Activated T-cell treated with anti-CD3 and anti-CD28 coated beads, Interleukin-2, amount 50 U/mL, for 4 hours (primary cell): ENCODE measurements around the gene PRR29. TPM values are rescaled to one million over a fixed set of nuclear protein-coding genes. Genes with fewer than 3 reads are reported as not detected.

Source experiments
- ATAC-seq, 2 donors: fragments of 200-7000 bp; cut with Tn5 transposase; one replicate each; pipeline ENCODE4 v1.10.0; 2021
- DNase-seq: peaks from one replicate; pipeline ENCODE4 v3.0.0-alpha.2; 2020
- H3K27me3 Mint-ChIP-seq: one replicate; pipeline ENCODE4 v1.8.0; 2021; ENCODE audit warnings: low read depth, mixed read lengths
- H3K36me3 Mint-ChIP-seq: one replicate; pipeline ENCODE4 v1.8.0; 2022; ENCODE audit warnings: mixed read lengths; ENCODE audit not compliant: insufficient read depth
- H3K4me1 Mint-ChIP-seq: one replicate; pipeline ENCODE4 v1.8.0; 2021; ENCODE audit warnings: low read depth, mixed read lengths
- H3K4me3 Mint-ChIP-seq: one replicate; pipeline ENCODE4 v1.8.0; 2021; ENCODE audit warnings: mild to moderate bottlenecking, moderate library complexity, mixed read lengths
- H3K9me3 Mint-ChIP-seq: one replicate; pipeline ENCODE4 v1.8.0; 2021; ENCODE audit warnings: mixed read lengths
- total RNA-seq, 3 donors: library from RNA; stranded (reverse); gene quantifications; one replicate each; pipeline ENCODE4 v1.2.1, GENCODE V29; 2021

PRR29 gene
- under 1 TPM in 1 of 3 donors, not detected in 2; 0.16 TPM for total RNA-seq

- H3K4me1 Mint-ChIP-seq = peaks cover 38% of the 10 kb centered on the region
- H3K36me3 Mint-ChIP-seq = no peaks in the 10 kb centered on the region
- H3K4me3 Mint-ChIP-seq = peak within 1 kb of the TSS; percentile 85
- no peaks in the 10 kb centered on the region for H3K9me3 Mint-ChIP-seq
- peak; percentile 64 for DNase-seq
- H3K27me3 Mint-ChIP-seq = no peaks in the 10 kb centered on the region
- peak; percentile 78 to 83 for ATAC-seq
These were observed at the start of gene PRR29 for GRCh38 chr17:63998050-63998720. Gene PRR29 (plus strand): TSS chr17:63998351. CDS start chr17:63998365, 14 bp downstream.

DNA sequence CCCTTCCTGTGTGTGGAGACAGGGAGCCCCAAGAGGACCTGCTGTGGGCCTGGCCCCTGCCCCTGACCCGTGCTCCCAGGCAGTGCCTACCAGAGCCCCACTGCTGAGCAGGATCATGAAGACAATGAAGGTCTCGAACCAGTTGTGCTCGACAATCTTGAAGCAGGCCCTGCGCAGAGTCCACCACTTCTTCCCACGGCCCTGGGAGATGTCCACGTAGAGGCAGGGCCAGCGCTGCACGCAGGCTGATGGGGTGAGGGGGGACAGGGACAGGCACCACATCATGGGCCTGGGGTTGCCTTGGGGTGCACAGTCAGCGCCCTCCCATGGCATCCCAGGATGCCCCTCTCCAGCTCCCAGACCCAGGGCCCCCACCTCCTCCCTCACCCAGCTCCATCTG lies 49.6 kb upstream of the PRR29 start:
- ATAC-seq (no peak), DNase-seq (no peak)
- Mint-ChIP-seq H3K4me3 (no peak overlapping the region), H3K36me3 (no peaks in the 10 kb centered on the region), H3K4me1 (peaks cover 17% of the 10 kb centered on the region), H3K27me3 (no peaks in the 10 kb centered on the region), H3K9me3 (no peaks in the 10 kb centered on the region)

DNA sequence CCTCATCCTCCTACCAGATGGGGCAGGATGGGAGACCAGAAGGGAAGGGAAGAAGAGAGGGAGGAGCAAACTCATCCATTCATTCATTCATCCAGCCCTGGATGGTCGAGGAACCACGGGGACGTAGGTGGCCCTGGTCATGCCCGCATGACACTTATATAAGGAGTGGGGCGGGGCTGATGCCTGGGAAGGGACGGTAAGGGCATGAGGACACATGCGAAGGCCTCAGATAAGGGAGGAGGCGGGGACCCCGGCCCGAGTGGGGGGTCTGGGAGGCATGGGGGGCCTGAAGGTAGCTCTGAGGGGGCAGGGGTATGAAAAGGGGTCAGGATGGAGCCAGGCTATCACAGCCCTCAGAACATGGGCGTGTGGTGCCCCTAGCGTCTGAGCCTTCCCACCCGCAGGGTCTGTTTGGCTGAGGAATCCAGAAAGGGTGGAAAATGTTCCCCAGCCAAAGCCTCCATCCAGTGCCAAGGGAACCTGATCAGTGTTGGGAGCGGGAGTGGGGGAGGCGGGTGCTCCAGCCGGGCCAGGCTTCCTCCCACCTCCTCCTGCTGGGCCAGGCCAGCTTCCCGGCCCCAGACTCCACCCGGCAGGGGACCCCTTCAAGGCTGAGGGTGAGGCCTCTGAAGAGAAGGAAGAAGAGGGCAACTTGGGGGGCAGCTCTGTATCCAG lies 48.4 kb upstream of the PRR29 start:
- Mint-ChIP-seq H3K27me3 (no peaks in the 10 kb centered on the region), H3K4me1 (peaks cover 27% of the 10 kb centered on the region), H3K9me3 (no peaks in the 10 kb centered on the region), H3K36me3 (no peaks in the 10 kb centered on the region), H3K4me3 (peak overlapping the region; percentile 9)
- no peak for DNase-seq
- ATAC-seq = no peak

GRCh38 chr17:63950940-63951907 lies 46.9 kb upstream of the PRR29 start:
- DNase-seq (no peak), ATAC-seq (no peak)

GRCh38 chr17:63954402-63955063 lies 43.6 kb upstream of the PRR29 start:
- Mint-ChIP-seq H3K36me3 (no peaks in the 10 kb centered on the region), H3K4me3 (no peak overlapping the region), H3K4me1 (peaks cover 20% of the 10 kb centered on the region), H3K27me3 (no peaks in the 10 kb centered on the region), H3K9me3 (no peaks in the 10 kb centered on the region)
- no peak for DNase-seq
- peak; percentile 69 to 75 for ATAC-seq

More at GRCh38 chr17:63950940-63951907, 46.9 kb upstream of the PRR29 start:
- Mint-ChIP-seq H3K36me3 (no peaks in the 10 kb centered on the region), H3K27me3 (no peaks in the 10 kb centered on the region), H3K4me3 (no peak overlapping the region), H3K9me3 (no peaks in the 10 kb centered on the region), H3K4me1 (peaks cover 25% of the 10 kb centered on the region)

- H3K9me3 Mint-ChIP-seq = no peaks in the 10 kb centered on the region
- no peak for DNase-seq
- ATAC-seq = no peak
These were observed 42.9 kb upstream of the PRR29 start for GRCh38 chr17:63955232-63955631.

DNA sequence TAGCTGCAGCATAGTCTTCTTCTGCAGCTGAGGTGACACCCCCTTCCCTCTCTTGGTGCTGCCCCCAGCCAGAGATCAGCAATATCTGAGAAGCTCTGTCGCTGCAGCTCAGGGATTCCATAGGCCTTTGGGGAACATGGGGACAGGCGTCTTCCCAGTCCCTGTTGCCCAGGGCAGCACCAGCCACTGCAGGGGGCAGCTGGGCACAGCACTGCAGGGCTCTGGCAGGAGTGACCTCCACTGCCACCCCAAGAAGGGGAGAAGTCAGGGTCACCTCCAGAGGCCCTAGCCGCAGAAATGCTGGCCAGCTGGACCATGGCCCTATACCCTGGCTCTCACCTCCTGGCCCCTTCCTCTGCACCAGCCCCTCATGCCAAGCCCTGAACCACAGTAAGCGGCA lies 42.4 kb upstream of the PRR29 start:
- DNase-seq (no peak), ATAC-seq (no peak)
- peaks cover 20% of the 10 kb centered on the region for H3K4me1 Mint-ChIP-seq
- H3K9me3 Mint-ChIP-seq = no peaks in the 10 kb centered on the region
- no peak overlapping the region for H3K4me3 Mint-ChIP-seq
- no peaks in the 10 kb centered on the region for H3K36me3 Mint-ChIP-seq
- H3K27me3 Mint-ChIP-seq = no peaks in the 10 kb centered on the region

More at GRCh38 chr17:63955232-63955631, 42.9 kb upstream of the PRR29 start:
- H3K36me3 Mint-ChIP-seq = no peaks in the 10 kb centered on the region
- peaks cover 20% of the 10 kb centered on the region for H3K4me1 Mint-ChIP-seq
- no peaks in the 10 kb centered on the region for H3K27me3 Mint-ChIP-seq
- H3K4me3 Mint-ChIP-seq = no peak overlapping the region

DNA sequence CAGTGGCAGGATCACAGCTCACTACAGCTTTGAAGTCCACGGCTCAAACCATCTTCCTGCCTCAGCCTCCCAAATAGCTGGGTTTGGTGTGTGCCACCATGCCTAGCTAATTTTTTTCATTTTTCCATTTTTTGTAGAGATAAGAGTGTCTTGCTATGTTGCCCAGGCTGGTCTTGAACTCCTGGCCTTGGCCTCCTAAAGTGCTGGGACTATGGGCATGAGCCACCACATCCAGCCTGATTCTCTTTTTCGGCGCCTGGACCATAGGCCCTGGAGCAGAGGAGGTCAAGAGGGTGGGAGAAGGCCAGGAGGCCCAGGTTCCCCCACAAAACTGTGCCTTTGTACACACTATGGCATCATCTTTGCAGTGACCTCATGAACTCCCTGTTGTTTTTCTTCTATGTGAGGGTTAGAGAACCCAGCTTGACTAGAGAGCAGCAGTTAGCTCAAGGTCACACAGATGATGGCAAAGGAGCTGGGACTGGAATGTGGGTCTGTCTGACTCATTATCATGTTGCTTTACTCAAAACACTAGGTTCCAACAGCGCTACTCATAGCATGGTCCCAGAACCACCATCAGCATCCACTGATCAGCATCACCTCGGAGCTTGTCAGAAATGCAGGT lies 41.7 kb upstream of the PRR29 start:
- Mint-ChIP-seq H3K9me3 (no peaks in the 10 kb centered on the region), H3K36me3 (no peaks in the 10 kb centered on the region), H3K4me1 (peaks cover 21% of the 10 kb centered on the region), H3K4me3 (no peak overlapping the region), H3K27me3 (no peaks in the 10 kb centered on the region)
- DNase-seq = no peak
- no peak for ATAC-seq

DNA sequence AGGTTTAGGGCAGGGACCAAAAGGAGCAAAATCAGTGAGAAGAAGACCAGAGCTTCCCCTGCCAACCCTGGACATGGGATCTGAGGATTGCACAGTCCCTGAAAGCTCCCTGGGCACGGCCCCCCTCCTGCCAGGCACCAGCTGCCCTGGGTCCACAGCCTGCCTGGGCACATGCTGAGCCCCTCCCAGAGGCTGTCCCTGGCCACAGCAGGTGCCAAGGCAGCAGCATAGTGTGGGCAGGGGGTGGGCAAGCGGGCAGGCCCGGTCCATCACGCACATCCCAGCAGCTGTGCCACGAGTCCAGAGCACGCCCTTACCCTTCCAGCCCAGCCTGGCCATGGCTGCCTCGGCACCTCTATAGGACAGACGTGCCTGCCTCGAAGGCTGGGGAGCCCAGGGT lies 38.1 kb upstream of the PRR29 start:
- H3K27me3 Mint-ChIP-seq = no peaks in the 10 kb centered on the region
- no peak for DNase-seq
- no peaks in the 10 kb centered on the region for H3K36me3 Mint-ChIP-seq
- ATAC-seq = no peak
- no peak overlapping the region for H3K4me3 Mint-ChIP-seq
- H3K4me1 Mint-ChIP-seq = peaks cover 5% of the 10 kb centered on the region
- no peaks in the 10 kb centered on the region for H3K9me3 Mint-ChIP-seq

DNA sequence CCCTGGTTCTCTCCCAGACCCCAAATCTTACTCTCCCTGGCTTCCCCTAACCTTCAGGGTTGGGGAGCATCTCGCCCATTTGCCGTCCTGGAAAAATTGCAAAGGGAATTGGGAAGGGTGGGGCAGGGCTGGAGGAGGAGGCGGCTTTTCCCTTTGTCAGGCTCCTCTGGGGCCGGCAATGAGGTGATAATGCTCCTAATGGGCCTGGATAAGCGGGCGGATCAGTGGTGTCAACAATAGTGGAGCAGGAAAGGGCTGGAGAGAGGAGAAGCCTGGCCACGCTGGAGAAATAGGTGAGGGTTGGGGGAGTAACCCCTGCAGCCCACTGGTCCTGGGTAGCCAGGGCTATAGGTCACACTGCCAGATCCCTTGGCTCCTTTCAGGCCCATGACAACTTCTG lies 37.7 kb upstream of the PRR29 start:
- H3K4me1 Mint-ChIP-seq = peaks cover 3% of the 10 kb centered on the region

GRCh38 chr17:63961355-63962212 lies 36.6 kb upstream of the PRR29 start:
- Mint-ChIP-seq H3K9me3 (no peaks in the 10 kb centered on the region), H3K4me1 (peaks cover 6% of the 10 kb centered on the region), H3K27me3 (no peaks in the 10 kb centered on the region), H3K4me3 (no peak overlapping the region), H3K36me3 (no peaks in the 10 kb centered on the region)
- ATAC-seq (peak; percentile 57 to 64), DNase-seq (no peak)

More for the DNA sequence above, 37.7 kb upstream of the PRR29 start:
- Mint-ChIP-seq H3K9me3 (no peaks in the 10 kb centered on the region), H3K27me3 (no peaks in the 10 kb centered on the region), H3K36me3 (no peaks in the 10 kb centered on the region), H3K4me3 (no peak overlapping the region)
- DNase-seq = no peak
- no peak for ATAC-seq

- no peak for ATAC-seq
- DNase-seq = no peak
- H3K36me3 Mint-ChIP-seq = no peaks in the 10 kb centered on the region
- no peaks in the 10 kb centered on the region for H3K27me3 Mint-ChIP-seq
- H3K4me1 Mint-ChIP-seq = peaks cover 13% of the 10 kb centered on the region
- no peak overlapping the region for H3K4me3 Mint-ChIP-seq
- no peaks in the 10 kb centered on the region for H3K9me3 Mint-ChIP-seq
These were observed 35.8 kb upstream of the PRR29 start for GRCh38 chr17:63962298-63962744.

DNA sequence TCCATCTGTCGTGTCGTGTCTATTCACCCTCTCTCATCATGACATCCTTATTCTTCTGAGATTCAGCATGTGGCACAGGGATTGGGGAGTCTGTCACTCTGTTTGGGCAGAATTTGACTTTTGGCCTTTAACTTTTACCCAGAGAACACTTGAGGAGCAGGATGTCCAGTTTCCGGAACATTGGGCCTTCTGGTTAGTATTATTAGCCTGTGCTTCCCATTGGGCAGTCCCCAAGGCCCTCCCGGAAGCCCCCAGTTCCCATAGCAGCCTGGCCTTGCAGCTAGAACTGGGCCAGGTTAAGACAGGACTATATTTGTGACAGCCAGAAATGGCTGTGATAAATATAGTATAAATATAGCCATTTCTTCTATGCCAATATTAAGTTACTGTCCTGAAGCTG lies 35.0 kb upstream of the PRR29 start:
- no peak for ATAC-seq
- H3K4me1 Mint-ChIP-seq = peaks cover 14% of the 10 kb centered on the region
- H3K9me3 Mint-ChIP-seq = no peaks in the 10 kb centered on the region

More for the DNA sequence above, 35.0 kb upstream of the PRR29 start:
- Mint-ChIP-seq H3K36me3 (no peaks in the 10 kb centered on the region), H3K4me3 (no peak overlapping the region), H3K27me3 (no peaks in the 10 kb centered on the region)
- DNase-seq = no peak
